ENCODE measurements around the gene GRM7.

The GRM7 gene

GRCh38 chr3:7469866-7470265 lies 609.0 kb downstream of the GRM7 start:
- in situ Hi-C loops (cut with MboI; ENCODE audit: low pct_unique_long_range_greater_than_20kb, low sequenced_read_pairs, unreplicated experiment): no loop called here
- DNase-seq (ENCODE audit: low spot score): no peak
- no peak for TF ChIP-seq CTCF (IDR thresholded peaks at IDR 0.05; ENCODE audit: extremely low read depth, insufficient read depth, missing control alignments)

GRCh38 chr3:7484636-7485035 lies 623.7 kb downstream of the GRM7 start:
- no peak for DNase-seq (ENCODE audit: low spot score)
- in situ Hi-C loops (cut with MboI; ENCODE audit: low pct_unique_long_range_greater_than_20kb, low sequenced_read_pairs, unreplicated experiment): no loop called here
- no peak for TF ChIP-seq CTCF (IDR thresholded peaks at IDR 0.05; ENCODE audit: extremely low read depth, insufficient read depth, missing control alignments)

GRCh38 chr3:7487763-7488162 lies 626.8 kb downstream of the GRM7 start:
- no peak for DNase-seq (ENCODE audit: low spot score)

GRCh38 chr3:7489417-7489816 lies 628.5 kb downstream of the GRM7 start:
- in situ Hi-C loops (cut with MboI; ENCODE audit: low pct_unique_long_range_greater_than_20kb, low sequenced_read_pairs, unreplicated experiment): no loop called here
- DNase-seq (ENCODE audit: low spot score): no peak
- TF ChIP-seq CTCF (IDR thresholded peaks at IDR 0.05; ENCODE audit: extremely low read depth, insufficient read depth, missing control alignments): no peak

More at GRCh38 chr3:7487763-7488162, 626.8 kb downstream of the GRM7 start:
- in situ Hi-C loops (cut with MboI; ENCODE audit: low pct_unique_long_range_greater_than_20kb, low sequenced_read_pairs, unreplicated experiment): no loop called here
- TF ChIP-seq CTCF (IDR thresholded peaks at IDR 0.05; ENCODE audit: extremely low read depth, insufficient read depth, missing control alignments): no peak

GRCh38 chr3:7498715-7499114 lies 637.8 kb downstream of the GRM7 start:
- in situ Hi-C loops (cut with MboI; ENCODE audit: low pct_unique_long_range_greater_than_20kb, low sequenced_read_pairs, unreplicated experiment): no loop called here
- DNase-seq (ENCODE audit: low spot score): no peak
- TF ChIP-seq CTCF (IDR thresholded peaks at IDR 0.05; ENCODE audit: extremely low read depth, insufficient read depth, missing control alignments): no peak

GRCh38 chr3:7503431-7503830 lies 642.5 kb downstream of the GRM7 start:
- TF ChIP-seq CTCF (IDR thresholded peaks at IDR 0.05; ENCODE audit: extremely low read depth, insufficient read depth, missing control alignments): no peak
- DNase-seq (ENCODE audit: low spot score): no peak
- in situ Hi-C loops (cut with MboI; ENCODE audit: low pct_unique_long_range_greater_than_20kb, low sequenced_read_pairs, unreplicated experiment): no loop called here
